ENCODE results near the gene MRM2. TPM values are rescaled to one million over a fixed set of nuclear protein-coding genes. Genes with fewer than 3 reads are reported as not detected.

MRM2 gene
- total RNA-seq, 2 experiments from 2014 or later = 3.6 to 3.7 TPM

DNA sequence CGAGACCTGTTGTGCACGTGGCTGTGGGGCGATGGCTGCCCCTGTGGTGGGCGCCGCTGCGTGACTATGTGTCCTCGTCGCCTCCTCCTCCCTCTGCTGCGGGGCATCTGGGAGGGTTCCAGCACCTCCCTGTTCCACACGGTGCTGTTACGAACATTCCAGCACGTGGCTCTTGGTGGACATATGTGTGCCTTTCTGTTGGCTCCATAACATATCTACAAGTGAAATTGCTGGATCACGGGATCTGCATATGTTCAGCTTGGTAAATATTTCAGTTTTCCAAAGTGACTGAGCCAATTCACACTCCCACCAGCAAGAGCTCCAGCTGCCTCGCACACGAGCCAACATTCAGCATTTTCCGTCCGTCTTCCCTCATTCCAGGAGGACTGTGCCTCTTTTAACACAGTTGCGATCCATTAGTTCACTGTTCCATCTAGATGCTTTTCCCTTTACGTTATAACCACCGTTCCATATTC is 47.1 kb upstream of the MRM2 start:
- Histone ChIP-seq H3K27me3 (ENCODE audit: control insufficient read depth in 1 of 2, insufficient read depth in 2 of 2, low read length in 2 of 2) (no peaks in the 10 kb centered on the region), H3K4me1 (ENCODE audit: insufficient read depth, low read length) (no peaks in the 10 kb centered on the region), H3K27ac (ENCODE audit: low read depth in 1 of 2, low read length in 2 of 2) (no peak overlapping the region), H3K4me3 (ENCODE audit: low read length) (no peak overlapping the region), H3K36me3 (ENCODE audit: insufficient read depth, low read length) (no peaks in the 10 kb centered on the region), H3K9me3 (ENCODE audit: control insufficient read depth in 1 of 2, insufficient read depth in 1 of 2, low read length in 2 of 2) (peaks cover 0 to 5% of the 10 kb centered on the region in 2 experiments)
- Mint-ChIP-seq H3K4me1 (ENCODE audit: low read depth) (no peaks in the 10 kb centered on the region), H3K36me3 (ENCODE audit: low read depth) (no peaks in the 10 kb centered on the region), H3K27ac (no peak overlapping the region), H3K4me3 (no peak overlapping the region), H3K9me3 (no peaks in the 10 kb centered on the region), H3K27me3 (no peaks in the 10 kb centered on the region)
- DNase-seq = no peak
- TF ChIP-seq CTCF (IDR thresholded peaks at IDR 0.05) = no peak
- ChIA-PET CTCF (no interaction called here), POLR2A (no interaction called here)
- intact Hi-C loops (cut with DNase I, micrococcal nuclease) = no loop called here
- no peak for ATAC-seq (ENCODE audit: poor library complexity)

- CTCF ChIA-PET = no interaction called here
- H3K4me3 ChIP-seq (ENCODE audit: low read length) = no peak overlapping the region
These were observed 46.5 kb upstream of the MRM2 start for GRCh38 chr7:2288503-2288902.

DNA sequence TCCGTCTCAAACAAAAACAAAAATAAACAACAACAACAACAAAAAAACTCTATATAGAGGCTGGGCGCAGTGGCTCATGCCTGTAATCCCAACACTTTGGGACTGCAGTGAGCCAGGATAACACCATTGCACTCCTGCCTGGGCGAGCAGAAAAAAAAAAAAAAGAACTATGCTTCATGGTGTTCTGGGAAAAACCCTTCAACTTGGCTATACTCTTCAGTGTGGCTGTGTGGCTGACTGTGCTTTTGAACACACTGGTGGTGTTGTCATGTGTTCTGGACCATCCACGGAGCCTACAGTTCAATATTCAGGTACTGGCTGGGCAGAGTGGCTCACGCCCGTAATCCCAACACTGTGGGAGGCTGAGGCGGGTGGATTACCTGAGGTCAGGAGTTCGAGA is 45.7 kb upstream of the MRM2 start:
- TF ChIP-seq CTCF (IDR thresholded peaks at IDR 0.05) = no peak
- Histone ChIP-seq H3K27ac (ENCODE audit: low read depth in 1 of 2, low read length in 2 of 2) (no peak overlapping the region), H3K9me3 (ENCODE audit: control insufficient read depth in 1 of 2, insufficient read depth in 1 of 2, low read length in 2 of 2) (peaks cover 0 to 5% of the 10 kb centered on the region in 2 experiments), H3K4me1 (ENCODE audit: insufficient read depth, low read length) (no peaks in the 10 kb centered on the region), H3K4me3 (ENCODE audit: low read length) (no peak overlapping the region), H3K36me3 (ENCODE audit: insufficient read depth, low read length) (no peaks in the 10 kb centered on the region), H3K27me3 (ENCODE audit: control insufficient read depth in 1 of 2, insufficient read depth in 2 of 2, low read length in 2 of 2) (no peaks in the 10 kb centered on the region)
- POLR2A ChIA-PET = no interaction called here
- H3K9me3 Mint-ChIP-seq = no peaks in the 10 kb centered on the region
- intact Hi-C loops (cut with DNase I, micrococcal nuclease) = no loop called here
- no peak overlapping the region for H3K27ac Mint-ChIP-seq
- no peak overlapping the region for H3K4me3 Mint-ChIP-seq
- H3K36me3 Mint-ChIP-seq (ENCODE audit: low read depth) = no peaks in the 10 kb centered on the region
- DNase-seq (no peak), ATAC-seq (ENCODE audit: poor library complexity) (no peak)
- CTCF ChIA-PET = no interaction called here
- no peaks in the 10 kb centered on the region for H3K27me3 Mint-ChIP-seq
- H3K4me1 Mint-ChIP-seq (ENCODE audit: low read depth) = no peaks in the 10 kb centered on the region

More at GRCh38 chr7:2288503-2288902, 46.5 kb upstream of the MRM2 start:
- H3K4me3 Mint-ChIP-seq = no peak overlapping the region
- no peaks in the 10 kb centered on the region for H3K27me3 ChIP-seq (ENCODE audit: control insufficient read depth in 1 of 2, insufficient read depth in 2 of 2, low read length in 2 of 2)
- H3K27ac Mint-ChIP-seq = no peak overlapping the region
- TF ChIP-seq CTCF (IDR thresholded peaks at IDR 0.05) = no peak
- intact Hi-C loops (cut with DNase I, micrococcal nuclease) = no loop called here
- ATAC-seq (ENCODE audit: poor library complexity) = no peak
- POLR2A ChIA-PET = no interaction called here
- DNase-seq = no peak
- H3K27ac ChIP-seq (ENCODE audit: low read depth in 1 of 2, low read length in 2 of 2) = no peak overlapping the region
- H3K9me3 ChIP-seq (ENCODE audit: control insufficient read depth in 1 of 2, insufficient read depth in 1 of 2, low read length in 2 of 2) = peaks cover 0 to 5% of the 10 kb centered on the region in 2 experiments
- no peaks in the 10 kb centered on the region for H3K36me3 ChIP-seq (ENCODE audit: insufficient read depth, low read length)
- H3K27me3 Mint-ChIP-seq = no peaks in the 10 kb centered on the region
- H3K4me1 Mint-ChIP-seq (ENCODE audit: low read depth) = no peaks in the 10 kb centered on the region
- no peaks in the 10 kb centered on the region for H3K9me3 Mint-ChIP-seq
- no peaks in the 10 kb centered on the region for H3K36me3 Mint-ChIP-seq (ENCODE audit: low read depth)
- no peaks in the 10 kb centered on the region for H3K4me1 ChIP-seq (ENCODE audit: insufficient read depth, low read length)

Data from CD4-positive, alpha-beta T cell (primary cell).